K562 (cell line): ENCODE measurements around the gene KCNQ4. TPM values are rescaled to one million over a fixed set of nuclear protein-coding genes. Genes with fewer than 3 reads are reported as not detected.
A peak's percentile ranks its signal among the peaks of the same experiment; 100 is the strongest.

ENCODE experiments used
- ARID1B ChIP-seq: fragments of 450-650 bp; IDR thresholded peaks from 2 replicates; pipeline ENCODE4 v1.6.1; 2016; ENCODE audit warnings: antibody characterized with exemption, mild to moderate bottlenecking, inconsistent platforms
- CBX3 ChIP-seq, 2 experiments: IDR thresholded peaks; 1 replicate in 1 of 2; 2 replicates in 1 of 2; pipeline ENCODE4 v1.6.1; 2012; ENCODE audit warnings: inconsistent platforms in 2 of 2, low read length in 2 of 2, borderline replicate concordance in 1 of 2, control low read depth in 1 of 2
- GABPB1 ChIP-seq: sonication (generic); formaldehyde crosslinking; IDR thresholded peaks from 2 replicates; pipeline ENCODE4 v1.8.0; 2022; ENCODE audit warnings: mild to moderate bottlenecking, missing genetic modification reagents
- HDAC1 ChIP-seq, 2 experiments: fragments of 450-650 bp; IDR thresholded peaks; 2 replicates each; pipeline ENCODE4 v1.6.1; 2016 to 2017; ENCODE audit warnings: inconsistent platforms in 1 of 2, mild to moderate bottlenecking in 1 of 2, moderate library complexity in 1 of 2
- HIVEP1 ChIP-seq: fragments of 250-450 bp; sonication (Bioruptor Pico); IDR thresholded peaks from 2 replicates; pipeline ENCODE4 v1.4.0; 2020; ENCODE audit warnings: mild to moderate bottlenecking
- HMG20A ChIP-seq: fragments of 450-650 bp; formaldehyde crosslinking; conservative IDR thresholded peaks from 2 replicates; pipeline ENCODE4 v1.4.0; 2020; ENCODE audit warnings: mild to moderate bottlenecking, mixed read lengths
- KDM5B ChIP-seq: fragments of 200-600 bp; sonication (generic); IDR thresholded peaks from 2 replicates; pipeline ENCODE4 v1.6.1; 2012; ENCODE audit warnings: low read depth, mild to moderate bottlenecking, moderate library complexity, low read length, control low read depth, inconsistent platforms; ENCODE audit not compliant: insufficient replicate concordance
- MTA1 ChIP-seq: fragments of 450-650 bp; IDR thresholded peaks from 2 replicates; pipeline ENCODE4 v1.6.1; 2017; ENCODE audit warnings: borderline replicate concordance
- NFE2L1 ChIP-seq: fragments of 450-650 bp; IDR thresholded peaks from 2 replicates; pipeline ENCODE4 v1.6.1; 2016; ENCODE audit warnings: missing genetic modification characterization, low read depth, mild to moderate bottlenecking, missing compliant biosample characterization, moderate library complexity, borderline replicate concordance
- NONO ChIP-seq, 2 experiments: fragments of 200-400 bp in 1 of 2; fragments of 450-650 bp in 1 of 2; formaldehyde crosslinking in 1 of 2; IDR thresholded peaks; 2 replicates each; pipeline ENCODE4 v1.6.1; 2017; ENCODE audit warnings: low read depth in 2 of 2, mild to moderate bottlenecking in 2 of 2, moderate library complexity in 2 of 2, low read length in 1 of 2
- NR2C2 ChIP-seq, 2 experiments: fragments of 200-800 bp in 1 of 2; sonication (Bioruptor generic) in 1 of 2; sonication (generic) in 1 of 2; formaldehyde crosslinking in 1 of 2; IDR thresholded peaks; 2 replicates each; pipeline versions ENCODE4 v1.6.1 to v1.8.0; 2016 to 2022; ENCODE audit warnings: mild to moderate bottlenecking in 1 of 2, missing compliant biosample characterization in 1 of 2, missing genetic modification characterization in 1 of 2, missing genetic modification reagents in 1 of 2
- POLR2H ChIP-seq: IDR thresholded peaks from 2 replicates; pipeline ENCODE4 v1.6.1; 2016; ENCODE audit warnings: missing genetic modification characterization, low read depth, mild to moderate bottlenecking, control low read depth, missing compliant biosample characterization, moderate library complexity
- SPI1 ChIP-seq: IDR thresholded peaks from 2 replicates; pipeline ENCODE4 v1.6.1; 2011; ENCODE audit warnings: low read depth, low read length, control low read depth, borderline replicate concordance
- TBL1XR1 ChIP-seq, 2 experiments: IDR thresholded peaks; 2 replicates each; pipeline ENCODE4 v1.6.1; 2012; ENCODE audit warnings: improper control_type of control experiment in 2 of 2, low read length in 2 of 2, mild to moderate bottlenecking in 1 of 2
- TCF3 ChIP-seq: sonication (generic); formaldehyde crosslinking; IDR thresholded peaks from 2 replicates; pipeline ENCODE4 v1.4.0; 2020; ENCODE audit warnings: mild to moderate bottlenecking, missing genetic modification reagents
- ZKSCAN1 ChIP-seq: fragments of 150-350 bp; IDR thresholded peaks from 2 replicates; pipeline ENCODE4 v1.6.1; 2016; ENCODE audit warnings: low read depth, low read length
- ZNF316 ChIP-seq: fragments of 450-650 bp; IDR thresholded peaks from 2 replicates; pipeline ENCODE4 v1.6.1; 2016
- ZNF586 ChIP-seq: fragments of 450-650 bp; formaldehyde crosslinking; conservative IDR thresholded peaks from 2 replicates; pipeline ENCODE4 v1.4.0; 2020; ENCODE audit warnings: mild to moderate bottlenecking, moderate library complexity
- ZNF76 ChIP-seq: fragments of 250-450 bp; sonication (Bioruptor Pico); IDR thresholded peaks from 2 replicates; pipeline ENCODE4 v1.4.0; 2020; ENCODE audit warnings: mild to moderate bottlenecking, moderate library complexity, borderline replicate concordance
- polyA plus RNA-seq, 8 experiments: library from polyadenylated mRNA; depleted of rRNA in 4 of 8; stranded (reverse) in 5 of 8; unstranded in 3 of 8; fragments of >200 nt; fragmentation: Nextera tagmentation in 2 of 8; fragmentation: Illumina TruSeq in 1 of 8; extraction: Ambion mirVana in 2 of 8; extraction: Trizol in 1 of 8; gene quantifications; 2 replicates each; pipeline versions ENCODE4 v1.2.1 to v1.2.3, GENCODE V29; 2011 to 2014; ENCODE audit warnings: inconsistent platforms in 1 of 8, missing spikeins in 1 of 8
- total RNA-seq, 7 experiments: library from RNA; depleted of rRNA in 6 of 7; stranded (reverse); fragments of >200 nt in 6 of 7; fragmentation: Illumina TruSeq in 2 of 7; extraction: Trizol in 2 of 7; gene quantifications; 2 replicates each; pipeline versions ENCODE4 v1.2.1 to v1.2.3, GENCODE V29; 2011 to 2021; ENCODE audit warnings: low replicate concordance in 1 of 7
- TF ChIP-seq, protein P1 (sequence below): fragments of 250-450 bp; sonication (Bioruptor Pico); IDR thresholded peaks from 2 replicates; pipeline ENCODE4 v1.4.0; 2020; ENCODE audit warnings: mild to moderate bottlenecking
- TF ChIP-seq, protein P2 (sequence below): fragments of 450-650 bp; formaldehyde crosslinking; IDR thresholded peaks from 2 replicates; pipeline ENCODE4 v1.4.0; 2020; ENCODE audit warnings: mild to moderate bottlenecking, moderate library complexity
- TF ChIP-seq, protein P3 (sequence below): fragments of 250-450 bp; sonication (Bioruptor Pico); IDR thresholded peaks from 2 replicates; pipeline ENCODE4 v1.9.0; 2021; ENCODE audit warnings: mild to moderate bottlenecking, inconsistent platforms

Gene KCNQ4
- total and polyA plus RNA-seq, 9 of the 15 experiments (the other 6 are each of a cell fraction or from before 2014, with no cell fraction given) = 0.07 to 4.1 (median 0.79) TPM

DNA sequence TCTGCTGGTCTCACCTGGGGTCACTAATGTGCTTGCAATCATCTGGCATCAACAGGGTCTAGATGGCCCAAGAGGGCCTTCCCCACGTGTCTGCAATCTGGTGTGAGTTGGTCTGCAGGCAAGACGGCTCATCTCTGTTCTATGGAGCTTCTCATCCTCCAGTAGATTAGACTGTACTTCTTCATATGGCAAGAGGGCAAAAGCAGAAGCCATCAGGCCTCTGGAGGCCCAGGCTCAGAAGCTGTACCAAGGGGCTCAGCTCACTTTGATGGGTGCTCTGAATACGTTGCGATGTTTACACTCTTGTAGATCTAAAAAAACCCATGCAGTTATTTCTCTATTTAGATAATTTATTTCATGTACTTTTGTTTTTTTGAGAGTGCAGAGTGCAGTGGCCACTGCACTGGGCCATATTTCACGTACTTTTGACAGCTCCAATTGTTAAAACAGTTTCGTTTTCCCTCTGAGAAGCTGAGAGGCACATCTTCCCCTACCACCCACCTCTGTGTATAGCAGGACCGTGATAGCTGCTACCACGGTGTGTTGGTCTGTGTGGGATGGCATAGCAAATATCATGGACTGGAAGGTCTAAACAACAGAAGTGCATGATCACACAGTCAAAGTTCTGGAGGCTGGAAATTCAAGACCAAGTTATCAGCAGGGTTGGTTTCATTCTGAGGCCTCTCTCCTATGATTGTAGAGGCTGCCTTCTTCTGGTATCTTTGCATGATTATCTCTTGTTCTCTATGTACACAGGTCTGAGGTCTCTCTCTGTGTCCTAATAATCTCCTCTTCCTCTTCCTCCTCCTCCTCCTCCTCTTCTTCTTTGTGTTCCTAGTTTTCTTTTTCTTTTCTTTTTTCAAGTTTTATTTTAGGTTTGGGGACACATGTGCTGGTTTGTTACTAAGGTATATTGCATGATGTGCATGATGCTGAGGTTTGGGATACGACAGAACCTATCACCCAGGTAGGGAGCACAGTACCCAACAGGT lies 61.6 kb downstream of the KCNQ4 start (continued):
- peak; percentile 54 for TF ChIP-seq ARID1B
- no peak for TF ChIP-seq NONO (IDR thresholded peaks at IDR 0.05; ENCODE audit: low read depth in 2 of 2, low read length in 1 of 2)
- TF ChIP-seq ZNF316 = no peak
- peak; percentile 40 to 43; a peak in 2 of 4 replicates for TF ChIP-seq HDAC1 (IDR thresholded peaks at IDR 0.05)
- no peak for TF ChIP-seq HMG20A (CRISPR knock-in tag)
- TF ChIP-seq, protein P1, sequence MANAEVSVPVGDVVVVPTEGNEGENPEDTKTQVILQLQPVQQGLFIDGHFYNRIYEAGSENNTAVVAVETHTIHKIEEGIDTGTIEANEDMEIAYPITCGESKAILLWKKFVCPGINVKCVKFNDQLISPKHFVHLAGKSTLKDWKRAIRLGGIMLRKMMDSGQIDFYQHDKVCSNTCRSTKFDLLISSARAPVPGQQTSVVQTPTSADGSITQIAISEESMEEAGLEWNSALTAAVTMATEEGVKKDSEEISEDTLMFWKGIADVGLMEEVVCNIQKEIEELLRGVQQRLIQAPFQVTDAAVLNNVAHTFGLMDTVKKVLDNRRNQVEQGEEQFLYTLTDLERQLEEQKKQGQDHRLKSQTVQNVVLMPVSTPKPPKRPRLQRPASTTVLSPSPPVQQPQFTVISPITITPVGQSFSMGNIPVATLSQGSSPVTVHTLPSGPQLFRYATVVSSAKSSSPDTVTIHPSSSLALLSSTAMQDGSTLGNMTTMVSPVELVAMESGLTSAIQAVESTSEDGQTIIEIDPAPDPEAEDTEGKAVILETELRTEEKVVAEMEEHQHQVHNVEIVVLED (CRISPR knock-in tag) = no peak
- TF ChIP-seq ZKSCAN1 = no peak
- peak; percentile 48; the same call in 1 of the 2 replicates for TF ChIP-seq MTA1
- no peak for TF ChIP-seq GABPB1 (CRISPR knock-in tag)
- no peak for TF ChIP-seq NR2C2 (CRISPR knock-in tag; IDR thresholded peaks at IDR 0.05)
- TF ChIP-seq NR2C2 (tag; IDR thresholded peaks at IDR 0.05) = peak; percentile 19; the same call in 1 of the 2 replicates
- TF ChIP-seq CBX3 (IDR thresholded peaks at IDR 0.05; ENCODE audit: borderline replicate concordance in 1 of 2, low read length in 2 of 2) = no peak
- TF ChIP-seq TBL1XR1 (IDR thresholded peaks at IDR 0.05; ENCODE audit: low read length in 2 of 2) = no peak
- TF ChIP-seq HIVEP1 (CRISPR knock-in tag) = no peak
- TF ChIP-seq, protein P2, sequence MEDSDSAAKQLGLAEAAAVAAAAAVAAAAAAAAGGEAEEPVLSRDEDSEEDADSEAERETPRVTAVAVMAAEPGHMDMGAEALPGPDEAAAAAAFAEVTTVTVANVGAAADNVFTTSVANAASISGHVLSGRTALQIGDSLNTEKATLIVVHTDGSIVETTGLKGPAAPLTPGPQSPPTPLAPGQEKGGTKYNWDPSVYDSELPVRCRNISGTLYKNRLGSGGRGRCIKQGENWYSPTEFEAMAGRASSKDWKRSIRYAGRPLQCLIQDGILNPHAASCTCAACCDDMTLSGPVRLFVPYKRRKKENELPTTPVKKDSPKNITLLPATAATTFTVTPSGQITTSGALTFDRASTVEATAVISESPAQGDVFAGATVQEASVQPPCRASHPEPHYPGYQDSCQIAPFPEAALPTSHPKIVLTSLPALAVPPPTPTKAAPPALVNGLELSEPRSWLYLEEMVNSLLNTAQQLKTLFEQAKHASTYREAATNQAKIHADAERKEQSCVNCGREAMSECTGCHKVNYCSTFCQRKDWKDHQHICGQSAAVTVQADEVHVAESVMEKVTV (CRISPR knock-in tag) = no peak
- 0 out of 2 replicates have a peak, but pooled peaks have one; percentile 7 for TF ChIP-seq TCF3
- TF ChIP-seq KDM5B = no peak
- no peak for TF ChIP-seq NFE2L1 (tag)
- no peak for TF ChIP-seq ZNF76 (CRISPR knock-in tag)
- TF ChIP-seq SPI1 = 0 out of 2 replicates have a peak, but pooled peaks have one; percentile 13
- no peak for TF ChIP-seq ZNF586
- TF ChIP-seq, protein P3, sequence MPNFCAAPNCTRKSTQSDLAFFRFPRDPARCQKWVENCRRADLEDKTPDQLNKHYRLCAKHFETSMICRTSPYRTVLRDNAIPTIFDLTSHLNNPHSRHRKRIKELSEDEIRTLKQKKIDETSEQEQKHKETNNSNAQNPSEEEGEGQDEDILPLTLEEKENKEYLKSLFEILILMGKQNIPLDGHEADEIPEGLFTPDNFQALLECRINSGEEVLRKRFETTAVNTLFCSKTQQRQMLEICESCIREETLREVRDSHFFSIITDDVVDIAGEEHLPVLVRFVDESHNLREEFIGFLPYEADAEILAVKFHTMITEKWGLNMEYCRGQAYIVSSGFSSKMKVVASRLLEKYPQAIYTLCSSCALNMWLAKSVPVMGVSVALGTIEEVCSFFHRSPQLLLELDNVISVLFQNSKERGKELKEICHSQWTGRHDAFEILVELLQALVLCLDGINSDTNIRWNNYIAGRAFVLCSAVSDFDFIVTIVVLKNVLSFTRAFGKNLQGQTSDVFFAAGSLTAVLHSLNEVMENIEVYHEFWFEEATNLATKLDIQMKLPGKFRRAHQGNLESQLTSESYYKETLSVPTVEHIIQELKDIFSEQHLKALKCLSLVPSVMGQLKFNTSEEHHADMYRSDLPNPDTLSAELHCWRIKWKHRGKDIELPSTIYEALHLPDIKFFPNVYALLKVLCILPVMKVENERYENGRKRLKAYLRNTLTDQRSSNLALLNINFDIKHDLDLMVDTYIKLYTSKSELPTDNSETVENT (CRISPR knock-in tag) = no peak
- no peak for TF ChIP-seq POLR2H (tag)
